Activated T-helper 9 cell treated with anti-CD3 and anti-CD28 coated beads, Interleukin-2, amount 50 U/mL, for 16 hours (primary cell): ENCODE results near the gene ARFGAP3.
"Not testable (repeated sequence)": the region's sequence is repeated elsewhere in the genome, so short reads cannot be mapped to it uniquely, and the experiment has no call there.

ENCODE experiments used
- DNase-seq: peaks from one replicate; pipeline ENCODE4 v3.0.0-alpha.2; 2020; ENCODE audit warnings: low read depth

Gene ARFGAP3

DNA sequence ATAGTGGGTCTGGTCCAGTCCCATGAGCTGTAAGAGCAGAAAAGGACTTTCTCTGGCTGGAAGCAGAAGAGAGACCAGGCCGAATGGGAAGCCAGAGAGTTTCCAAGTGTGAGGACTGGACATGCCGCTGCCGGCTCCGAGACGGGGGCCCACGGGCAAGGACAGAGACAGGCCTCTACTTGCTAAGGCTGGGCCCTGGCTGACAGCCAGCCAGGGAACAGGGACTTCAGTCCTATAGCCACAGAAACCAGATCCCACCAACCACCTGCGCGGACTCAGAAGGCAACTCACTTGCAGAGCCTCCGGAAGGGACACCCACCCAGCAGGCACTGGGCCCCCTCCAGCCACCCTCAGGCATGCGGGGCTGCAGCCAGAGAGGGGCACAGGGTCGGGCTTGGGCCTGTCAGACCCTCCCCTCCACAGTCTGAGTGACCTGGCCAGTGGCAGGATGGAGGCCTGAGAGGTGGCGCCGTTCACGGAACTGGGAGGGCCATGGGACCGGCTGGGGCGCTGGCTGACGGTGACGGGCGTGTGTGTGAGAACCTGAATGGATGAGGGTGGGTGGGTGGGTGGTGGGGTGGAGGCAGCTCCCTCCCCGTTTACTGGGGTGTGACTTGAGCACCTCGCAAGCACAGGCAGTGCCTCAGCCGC is 88.6 kb downstream of the ARFGAP3 start:
- no peak for DNase-seq

DNA sequence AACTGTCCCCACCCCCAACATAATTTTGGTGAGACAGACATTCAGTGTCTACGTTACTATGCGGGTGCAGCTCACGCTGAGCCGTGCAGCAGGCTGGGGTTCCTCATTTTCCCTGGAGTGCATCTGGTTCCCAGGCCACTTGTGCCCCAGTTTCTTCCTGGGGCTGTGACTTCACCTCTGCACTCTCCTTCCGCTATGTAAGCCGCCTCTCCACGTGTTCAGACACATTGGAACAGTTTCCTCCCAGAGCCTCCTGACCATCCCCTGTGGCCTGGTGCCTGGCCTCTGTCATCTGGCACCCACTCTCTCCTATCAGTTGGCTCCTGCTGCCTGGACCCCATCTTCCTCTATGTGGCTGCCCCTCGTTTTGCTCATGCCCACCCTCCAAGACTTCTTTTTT is 90.2 kb downstream of the ARFGAP3 start:
- DNase-seq: no peak

DNA sequence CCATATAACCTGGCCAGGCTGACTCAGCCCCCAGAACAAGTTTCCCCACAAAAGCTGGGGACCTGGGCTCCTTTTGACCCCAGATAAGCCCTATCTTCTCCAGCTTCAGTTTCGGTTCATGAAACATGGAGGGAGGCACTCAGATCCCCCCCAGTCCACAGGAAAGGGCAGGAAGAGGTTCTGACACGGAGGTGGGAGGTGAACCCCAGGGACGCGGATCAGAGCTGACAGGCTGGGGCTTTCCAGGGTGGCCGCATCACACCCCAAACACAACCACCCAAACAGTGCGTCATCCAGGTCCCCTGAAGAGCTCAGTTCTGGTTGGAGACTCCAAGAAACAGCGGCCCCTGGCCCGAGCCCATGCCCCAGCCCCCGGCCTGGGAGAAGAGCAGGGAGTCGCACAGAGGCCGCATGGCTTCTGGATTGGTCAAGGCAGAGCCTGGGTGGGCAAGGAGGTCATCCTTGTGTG is 92.1 kb downstream of the ARFGAP3 start:
- DNase-seq: no peak

DNA sequence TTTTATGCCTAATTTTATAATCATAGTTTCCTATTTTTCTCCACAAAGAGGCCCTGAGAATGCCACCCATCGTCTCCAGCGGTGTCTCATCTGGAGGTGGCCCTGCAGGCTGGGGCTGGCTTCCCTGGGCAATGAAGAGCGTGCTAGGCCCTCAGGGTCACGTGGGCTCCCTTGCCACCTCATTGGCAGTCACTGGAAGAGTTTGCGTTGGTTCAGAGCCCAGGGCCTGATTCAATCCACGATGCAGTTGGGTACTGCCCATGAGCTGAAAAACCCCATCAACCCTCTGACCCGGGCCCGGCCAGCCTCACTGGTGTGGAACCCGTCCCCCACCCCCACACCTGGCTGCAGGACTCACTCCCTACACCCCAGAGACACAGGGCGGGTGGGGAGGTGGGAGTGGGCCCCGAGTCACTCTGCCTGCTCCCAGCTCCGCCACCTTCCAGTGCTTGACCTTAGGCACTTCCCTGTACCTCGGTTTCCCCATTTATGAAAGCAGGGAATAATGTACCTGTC is 93.0 kb downstream of the ARFGAP3 start:
- DNase-seq: no peak

GRCh38 chr22:42760806-42761565 is 96.1 kb downstream of the ARFGAP3 start:
- DNase-seq: no peak

- no peak for DNase-seq
Observed at GRCh38 chr22:42758931-42759629, 98.0 kb downstream of the ARFGAP3 start.

- not testable (repeated sequence) for DNase-seq
Observed at GRCh38 chr22:42755553-42755952, 101.5 kb downstream of the ARFGAP3 start.

DNA sequence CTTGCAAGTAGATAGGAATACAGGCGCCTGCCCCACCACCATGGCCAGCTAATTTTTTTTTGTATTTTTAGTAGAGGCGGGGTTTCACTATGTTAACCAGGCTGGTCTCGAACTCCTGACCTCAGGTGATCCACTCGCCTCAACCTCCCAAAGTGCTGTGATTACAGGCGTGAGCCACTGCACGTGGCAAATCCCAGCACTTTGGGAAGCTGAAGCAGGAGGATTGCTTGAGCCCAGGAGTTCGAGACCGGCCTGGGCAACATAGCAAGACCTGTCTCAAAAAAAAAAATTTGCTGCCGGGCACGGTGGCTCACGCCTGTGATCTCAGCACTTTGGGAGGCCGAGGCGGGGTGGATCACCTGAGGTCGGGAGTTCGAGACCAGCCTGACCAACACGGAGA is 102.0 kb downstream of the ARFGAP3 start:
- DNase-seq: not testable (repeated sequence)

GRCh38 chr22:42754658-42755057 is 102.4 kb downstream of the ARFGAP3 start:
- no peak for DNase-seq

DNA sequence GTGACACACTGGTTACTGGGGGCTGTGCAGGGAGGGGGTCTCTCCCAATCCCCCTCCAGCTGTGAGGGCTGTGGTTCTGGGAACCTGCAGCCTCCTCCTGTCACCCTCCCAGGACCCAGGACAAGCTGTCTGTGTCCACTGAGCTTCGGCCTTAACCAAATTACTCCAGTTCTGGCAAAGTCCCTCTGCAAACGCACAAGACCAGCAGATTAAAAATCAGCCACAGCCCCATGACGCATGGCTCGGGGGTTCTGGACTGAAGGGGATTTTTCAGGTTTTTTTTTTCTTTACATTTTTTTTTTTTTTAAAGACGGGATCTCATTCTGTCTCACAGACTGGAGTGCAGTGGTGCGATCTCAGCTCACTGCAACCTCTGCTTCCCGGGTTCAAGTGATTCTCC is 104.2 kb downstream of the ARFGAP3 start:
- no peak for DNase-seq

DNA sequence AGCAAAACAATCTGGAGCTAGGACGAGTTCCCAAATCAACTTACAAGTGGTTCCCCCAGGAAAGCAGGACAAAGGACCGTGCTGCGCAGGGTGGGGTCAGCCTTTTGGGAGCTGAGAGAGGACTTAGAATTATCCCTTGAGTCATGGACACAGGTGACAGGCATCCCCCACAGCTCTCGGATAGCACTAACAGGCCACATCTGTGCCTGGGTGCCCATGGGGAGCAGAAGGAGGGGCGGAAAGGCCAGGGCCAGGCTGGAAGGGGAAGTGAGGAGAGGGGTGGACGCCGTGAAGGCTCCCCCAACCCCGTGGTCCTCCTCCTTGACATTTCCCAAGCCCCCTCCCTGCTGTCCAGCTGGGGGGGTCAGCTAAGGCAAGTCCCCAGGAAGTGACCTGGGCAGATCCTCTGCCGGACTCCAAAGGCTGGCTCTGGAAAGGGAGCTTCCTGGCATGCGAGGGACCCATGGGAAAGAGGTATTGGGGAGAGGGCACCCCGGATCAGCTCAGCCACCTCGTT is 104.8 kb downstream of the ARFGAP3 start:
- DNase-seq: no peak

GRCh38 chr22:42750421-42750820 is 106.7 kb downstream of the ARFGAP3 start:
- not testable (repeated sequence) for DNase-seq

DNA sequence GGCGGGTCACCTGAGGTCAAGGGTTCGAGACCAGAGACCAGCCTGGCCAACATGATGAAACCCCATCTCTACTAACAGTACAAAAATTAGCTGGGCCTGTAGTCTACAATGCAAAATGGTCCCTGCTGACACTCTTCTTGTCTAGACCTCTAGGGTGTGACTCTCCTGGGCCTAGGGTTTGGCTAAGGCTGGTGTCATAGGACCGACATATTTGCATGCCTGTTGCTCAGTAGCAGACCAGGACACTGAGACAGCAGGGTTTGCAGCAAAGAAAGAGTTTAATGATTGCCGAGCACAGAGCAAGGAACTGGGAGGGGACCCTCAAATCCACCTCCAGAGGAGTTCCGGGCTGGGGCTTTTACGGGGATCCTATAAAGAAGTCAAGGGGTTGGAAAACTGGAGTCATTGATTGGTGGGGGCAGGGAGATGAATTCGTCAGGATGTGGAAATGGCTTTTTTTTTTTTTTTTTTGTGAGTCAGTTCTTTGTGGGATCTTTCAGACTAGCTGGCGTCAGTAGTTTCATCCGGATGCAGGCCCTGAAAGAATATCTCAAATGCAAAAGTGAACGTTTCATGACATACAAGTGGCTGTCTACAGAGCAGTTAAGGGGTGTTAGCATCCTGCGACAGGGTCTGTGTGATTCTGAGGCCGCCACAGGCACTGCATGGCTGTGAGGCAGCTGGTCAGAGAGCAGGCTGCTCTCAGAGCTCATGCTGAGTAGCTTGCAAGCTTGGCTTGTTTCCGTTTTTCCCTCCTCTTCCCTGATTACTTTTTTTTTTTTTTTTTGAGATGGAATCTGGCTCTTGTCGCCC is 109.2 kb downstream of the ARFGAP3 start:
- DNase-seq: no peak
